GM18873 (cell line): ENCODE results near the gene PRKAA1.
"Not testable (repeated sequence)": the region's sequence is repeated elsewhere in the genome, so short reads cannot be mapped to it uniquely, and the experiment has no call there.

ENCODE experiments used
- ATAC-seq: cut with Tn5 transposase; IDR thresholded peaks from one replicate; pipeline ENCODE4 v1.9.1; 2021; ENCODE audit warnings: mild to moderate bottlenecking, moderate library complexity, moderate number of reproducible peaks; ENCODE audit not compliant: unreplicated experiment, low FRiP score

The PRKAA1 gene

GRCh38 chr5:40735609-40736008 lies 62.6 kb downstream of the PRKAA1 start:
- ATAC-seq: no peak

GRCh38 chr5:40734986-40735385 lies 63.2 kb downstream of the PRKAA1 start:
- no peak for ATAC-seq

- ATAC-seq: no peak
These were observed 64.2 kb downstream of the PRKAA1 start for GRCh38 chr5:40733879-40734563.

GRCh38 chr5:40733434-40733833 lies 64.7 kb downstream of the PRKAA1 start:
- no peak for ATAC-seq

GRCh38 chr5:40722497-40722911 lies 75.7 kb downstream of the PRKAA1 start:
- ATAC-seq: not testable (repeated sequence)

GRCh38 chr5:40720069-40720468 lies 78.1 kb downstream of the PRKAA1 start:
- no peak for ATAC-seq

- ATAC-seq: no peak
These were observed 80.9 kb downstream of the PRKAA1 start for GRCh38 chr5:40717281-40717680.

- ATAC-seq: no peak
These were observed 81.6 kb downstream of the PRKAA1 start for GRCh38 chr5:40716590-40716989.

- no peak for ATAC-seq
These were observed 82.2 kb downstream of the PRKAA1 start for GRCh38 chr5:40716000-40716399.

GRCh38 chr5:40714001-40714400 lies 84.2 kb downstream of the PRKAA1 start:
- no peak for ATAC-seq

- not testable (repeated sequence) for ATAC-seq
These were observed 87.6 kb downstream of the PRKAA1 start for GRCh38 chr5:40710575-40710974.
